GM12878 (cell line): Measurements from ENCODE around the gene STAMBPL1.

Experiments used
- ASH2L ChIP-seq: fragments of 300-600, 200-600 bp; sonication (generic); IDR thresholded peaks from 2 replicates; pipeline ENCODE4 v1.6.1; 2017; ENCODE audit warnings: low read depth, mild to moderate bottlenecking, borderline replicate concordance
- BACH1 ChIP-seq: fragments of 450-650 bp; IDR thresholded peaks from 2 replicates; pipeline ENCODE4 v1.6.1; 2017; ENCODE audit warnings: mild to moderate bottlenecking, borderline replicate concordance
- CHD1 ChIP-seq: IDR thresholded peaks from 2 replicates; pipeline ENCODE4 v1.6.1; 2012; ENCODE audit warnings: low read depth, low read length, improper control_type of control experiment
- ETV6 ChIP-seq, 2 experiments: fragments of 450-650 bp in 1 of 2; IDR thresholded peaks in 1 of 2; conservative IDR thresholded peaks in 1 of 2; 2 replicates each; pipeline ENCODE4 v1.6.1; 2014; ENCODE audit warnings: antibody characterized with exemption in 1 of 2, borderline replicate concordance in 1 of 2, low read depth in 1 of 2, mild to moderate bottlenecking in 1 of 2, moderate library complexity in 1 of 2
- EZH2 ChIP-seq: IDR thresholded peaks from 2 replicates; pipeline ENCODE4 v1.6.1; 2012; ENCODE audit warnings: low read depth, mild to moderate bottlenecking, control low read depth, inconsistent platforms, low read length, borderline replicate concordance; ENCODE audit not compliant: control insufficient read depth
- IKZF1 ChIP-seq: fragments of 450-650 bp; conservative IDR thresholded peaks from 2 replicates; pipeline ENCODE4 v1.6.1; 2017; ENCODE audit warnings: antibody characterized with exemption, mild to moderate bottlenecking
- KDM1A ChIP-seq: fragments of 200-600 bp; sonication (generic); IDR thresholded peaks from 2 replicates; pipeline ENCODE4 v1.6.1; 2016; ENCODE audit warnings: borderline replicate concordance
- MXI1 ChIP-seq: fragments of 150-350 bp; IDR thresholded peaks from 2 replicates; pipeline ENCODE4 v1.6.1; 2011; ENCODE audit warnings: low read depth, mild to moderate bottlenecking, inconsistent platforms, low read length, improper control_type of control experiment
- RAD21 ChIP-seq: IDR thresholded peaks from 2 replicates; pipeline ENCODE4 v1.6.1; 2011; ENCODE audit warnings: mild to moderate bottlenecking, low read depth, low read length, moderate library complexity; ENCODE audit not compliant: insufficient read depth
- RAD51 ChIP-seq: fragments of 450-650 bp; IDR thresholded peaks from 2 replicates; pipeline ENCODE4 v1.6.1; 2016; ENCODE audit warnings: moderate library complexity, mild to moderate bottlenecking, inconsistent platforms
- SMAD1 ChIP-seq: fragments of 450-650 bp; IDR thresholded peaks from 2 replicates; pipeline ENCODE4 v1.6.1; 2018; ENCODE audit warnings: mild to moderate bottlenecking, low read depth; ENCODE audit not compliant: partially characterized antibody
- TF ChIP-seq, protein P1 (sequence below): fragments of 450-650 bp; formaldehyde crosslinking; IDR thresholded peaks from 2 replicates; pipeline ENCODE4 v1.5.0; 2022; ENCODE audit warnings: mild to moderate bottlenecking, missing genetic modification characterization
- TF ChIP-seq, protein P2 (sequence below): IDR thresholded peaks from 2 replicates; pipeline ENCODE4 v1.6.1; 2011; ENCODE audit warnings: low read depth, mild to moderate bottlenecking, low read length, moderate library complexity, borderline replicate concordance; ENCODE audit errors: extremely low read depth
- TF ChIP-seq, protein P3 (sequence below): IDR thresholded peaks from 2 replicates; pipeline ENCODE4 v1.6.1; 2012; ENCODE audit warnings: low read depth, low read length, improper control_type of control experiment

DNA sequence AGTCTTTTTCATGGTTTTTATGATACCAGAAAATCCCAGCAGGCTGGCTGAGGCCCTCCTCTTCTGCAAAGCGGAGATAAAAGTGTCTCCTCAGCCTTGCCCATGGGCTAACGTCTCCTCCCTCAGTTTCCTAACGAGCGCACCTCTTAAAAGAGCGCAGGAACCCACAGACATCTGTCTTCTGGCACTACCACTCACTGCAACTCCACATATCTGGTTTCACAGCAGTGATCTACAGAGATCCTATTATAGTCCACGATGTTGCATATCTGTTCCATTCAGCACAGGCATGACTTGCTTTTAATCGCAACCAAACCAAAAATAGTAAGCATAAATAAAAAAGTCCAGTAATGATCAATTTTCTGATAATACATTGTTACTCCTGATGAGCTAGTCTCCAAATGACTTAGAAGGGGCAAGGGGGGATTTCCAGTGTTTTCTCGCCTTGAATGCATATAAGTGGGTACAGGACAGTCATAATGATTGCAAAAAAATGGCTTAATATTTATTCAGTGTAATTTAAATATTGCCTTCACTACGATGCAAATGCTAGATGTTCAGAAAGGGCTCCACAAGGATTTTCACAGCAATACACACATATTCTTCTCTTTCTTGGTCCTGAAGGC, 49.3 kb upstream of the STAMBPL1 start:
- no peak for TF ChIP-seq KDM1A
- no peak for TF ChIP-seq MXI1
- no peak for TF ChIP-seq ASH2L
- TF ChIP-seq EZH2 = no peak
- TF ChIP-seq, protein P1, sequence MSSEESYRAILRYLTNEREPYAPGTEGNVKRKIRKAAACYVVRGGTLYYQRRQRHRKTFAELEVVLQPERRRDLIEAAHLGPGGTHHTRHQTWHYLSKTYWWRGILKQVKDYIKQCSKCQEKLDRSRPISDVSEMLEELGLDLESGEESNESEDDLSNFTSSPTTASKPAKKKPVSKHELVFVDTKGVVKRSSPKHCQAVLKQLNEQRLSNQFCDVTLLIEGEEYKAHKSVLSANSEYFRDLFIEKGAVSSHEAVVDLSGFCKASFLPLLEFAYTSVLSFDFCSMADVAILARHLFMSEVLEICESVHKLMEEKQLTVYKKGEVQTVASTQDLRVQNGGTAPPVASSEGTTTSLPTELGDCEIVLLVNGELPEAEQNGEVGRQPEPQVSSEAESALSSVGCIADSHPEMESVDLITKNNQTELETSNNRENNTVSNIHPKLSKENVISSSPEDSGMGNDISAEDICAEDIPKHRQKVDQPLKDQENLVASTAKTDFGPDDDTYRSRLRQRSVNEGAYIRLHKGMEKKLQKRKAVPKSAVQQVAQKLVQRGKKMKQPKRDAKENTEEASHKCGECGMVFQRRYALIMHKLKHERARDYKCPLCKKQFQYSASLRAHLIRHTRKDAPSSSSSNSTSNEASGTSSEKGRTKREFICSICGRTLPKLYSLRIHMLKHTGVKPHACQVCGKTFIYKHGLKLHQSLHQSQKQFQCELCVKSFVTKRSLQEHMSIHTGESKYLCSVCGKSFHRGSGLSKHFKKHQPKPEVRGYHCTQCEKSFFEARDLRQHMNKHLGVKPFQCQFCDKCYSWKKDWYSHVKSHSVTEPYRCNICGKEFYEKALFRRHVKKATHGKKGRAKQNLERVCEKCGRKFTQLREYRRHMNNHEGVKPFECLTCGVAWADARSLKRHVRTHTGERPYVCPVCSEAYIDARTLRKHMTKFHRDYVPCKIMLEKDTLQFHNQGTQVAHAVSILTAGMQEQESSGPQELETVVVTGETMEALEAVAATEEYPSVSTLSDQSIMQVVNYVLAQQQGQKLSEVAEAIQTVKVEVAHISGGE (CRISPR knock-in tag) = no peak
- TF ChIP-seq RAD51 = no peak
- TF ChIP-seq, protein P2, sequence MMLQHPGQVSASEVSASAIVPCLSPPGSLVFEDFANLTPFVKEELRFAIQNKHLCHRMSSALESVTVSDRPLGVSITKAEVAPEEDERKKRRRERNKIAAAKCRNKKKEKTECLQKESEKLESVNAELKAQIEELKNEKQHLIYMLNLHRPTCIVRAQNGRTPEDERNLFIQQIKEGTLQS = no peak
- no peak for TF ChIP-seq SMAD1
- TF ChIP-seq, protein P3, sequence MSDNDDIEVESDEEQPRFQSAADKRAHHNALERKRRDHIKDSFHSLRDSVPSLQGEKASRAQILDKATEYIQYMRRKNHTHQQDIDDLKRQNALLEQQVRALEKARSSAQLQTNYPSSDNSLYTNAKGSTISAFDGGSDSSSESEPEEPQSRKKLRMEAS = no peak
- no peak for TF ChIP-seq IKZF1
- TF ChIP-seq BACH1 = no peak
- TF ChIP-seq ETV6 (conservative IDR thresholded peaks at IDR 0.05 in 1 of 2, IDR thresholded peaks at IDR 0.05 in 1 of 2; ENCODE audit: borderline replicate concordance in 1 of 2, low read depth in 1 of 2) = no peak
- TF ChIP-seq RAD21 = no peak
- TF ChIP-seq CHD1 = no peak
